SIG-M5 treated with dmso at 0.1 percent for 504 hours (cell line): Measurements from ENCODE around the gene ITGA7.
A peak's percentile ranks its signal among the peaks of the same experiment; 100 is the strongest.

Experiments used
- DNase-seq: peaks from one replicate; lab custom pipeline; 2025; ENCODE audit not compliant: unreplicated experiment; lab: John Stamatoyannopoulos, UW

Gene ITGA7

DNA sequence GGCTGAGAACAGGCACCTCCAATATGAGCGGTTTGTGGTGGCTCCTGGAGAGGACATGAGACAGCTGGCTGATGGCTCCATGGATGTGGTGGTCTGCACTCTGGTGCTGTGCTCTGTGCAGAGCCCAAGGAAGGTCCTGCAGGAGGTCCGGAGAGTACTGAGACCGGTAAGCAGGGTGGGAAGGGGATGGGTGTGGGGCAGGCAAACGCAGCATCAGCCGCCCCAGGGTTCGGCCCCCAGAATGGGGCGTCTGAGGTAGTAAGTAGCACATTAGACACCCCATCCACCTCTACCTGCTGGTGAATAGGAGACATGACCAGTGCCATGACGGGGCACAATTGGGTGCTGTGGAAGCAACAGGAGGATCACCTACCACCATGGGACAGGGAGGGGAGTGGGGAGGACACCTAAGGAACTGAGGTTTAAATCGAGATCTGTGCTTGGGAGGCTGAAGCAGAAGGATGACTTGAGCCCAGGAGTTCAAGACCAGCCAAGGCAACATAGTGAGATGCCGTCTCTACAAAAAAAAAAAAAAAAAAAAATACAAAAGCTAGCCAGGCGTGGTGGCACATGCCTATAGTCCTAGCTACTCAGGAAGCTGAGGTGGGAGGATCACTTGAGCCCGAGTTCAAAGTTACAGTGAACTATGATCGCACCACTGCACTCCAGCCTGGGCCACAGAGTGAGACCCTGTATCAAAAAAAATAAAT is 25.5 kb downstream of the ITGA7 start:
- DNase-seq, result no peak

- DNase-seq, result peak; percentile 80
Measured at GRCh38 chr12:55681142-55682077, 26.3 kb downstream of the ITGA7 start.

- DNase-seq, result no peak
Measured at GRCh38 chr12:55679691-55680090, 28.0 kb downstream of the ITGA7 start.

GRCh38 chr12:55676707-55677106 is 31.0 kb downstream of the ITGA7 start:
- peak; percentile 96 for DNase-seq

GRCh38 chr12:55675666-55676065 is 32.0 kb downstream of the ITGA7 start:
- no peak for DNase-seq

GRCh38 chr12:55673638-55674037 is 34.1 kb downstream of the ITGA7 start:
- peak; percentile 96 for DNase-seq

GRCh38 chr12:55671746-55672145 is 36.0 kb downstream of the ITGA7 start:
- DNase-seq, result no peak

GRCh38 chr12:55670276-55670675 is 37.4 kb downstream of the ITGA7 start:
- DNase-seq, result no peak

DNA sequence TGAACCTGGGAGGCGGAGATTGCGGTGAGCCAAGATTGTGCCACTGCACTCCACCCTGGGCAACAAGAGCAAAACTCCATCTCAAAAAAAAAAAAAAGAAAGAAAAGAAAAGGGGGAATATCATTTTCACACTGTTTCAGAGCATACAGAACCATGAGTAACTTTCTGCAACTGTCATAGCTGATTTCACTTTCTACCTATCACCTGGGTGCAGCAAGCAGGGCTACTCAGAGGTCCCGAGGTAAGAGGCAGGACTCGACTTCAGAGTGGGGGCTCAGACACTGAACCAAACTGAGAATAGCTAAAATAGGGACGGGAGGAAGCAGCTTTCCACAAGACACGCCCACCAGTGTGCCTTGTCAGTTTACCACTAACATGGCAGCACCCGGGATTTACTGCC is 41.2 kb downstream of the ITGA7 start:
- DNase-seq, result no peak

DNA sequence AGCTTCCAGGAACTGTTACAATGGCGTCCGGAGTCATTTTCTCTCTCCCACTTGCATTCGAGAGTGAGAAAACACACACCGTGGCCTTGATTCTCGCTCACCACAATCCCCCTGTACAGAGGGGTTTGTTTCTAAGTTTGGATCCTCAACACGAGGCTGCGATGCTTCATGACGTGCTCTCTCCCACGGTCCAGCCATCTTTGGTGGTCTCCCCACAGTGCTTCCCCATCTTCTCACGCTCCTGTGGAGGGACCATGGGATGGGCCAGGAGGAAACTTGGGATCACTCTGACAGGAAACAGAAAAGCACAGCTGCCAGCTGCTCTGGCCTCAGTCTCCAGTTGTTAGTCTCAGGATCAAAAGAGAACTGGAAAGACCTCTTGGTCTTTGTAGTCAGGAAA is 42.9 kb downstream of the ITGA7 start:
- DNase-seq, result no peak

DNA sequence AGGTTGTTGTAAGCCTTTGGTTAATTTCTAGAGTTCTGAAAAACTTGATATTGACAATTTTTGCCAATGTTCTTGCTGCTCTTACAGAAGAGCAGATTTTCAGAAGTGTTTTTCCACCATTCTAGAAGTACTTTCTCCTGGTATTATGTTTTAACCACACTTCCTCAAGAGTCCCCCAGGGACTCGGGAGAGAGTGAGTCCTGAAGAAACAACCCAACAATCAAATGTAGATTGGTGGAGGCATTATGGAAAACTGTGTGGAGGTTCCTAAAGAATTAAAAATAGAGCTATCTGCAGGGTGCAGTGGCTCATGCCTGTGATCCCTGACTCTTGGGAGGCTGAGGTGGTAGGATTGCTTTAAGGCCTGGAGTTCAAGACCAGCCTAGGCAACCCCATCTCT is 44.3 kb downstream of the ITGA7 start:
- no peak for DNase-seq

GRCh38 chr12:55659486-55660385 is 48.0 kb downstream of the ITGA7 start:
- DNase-seq, result peak; percentile 22

DNA sequence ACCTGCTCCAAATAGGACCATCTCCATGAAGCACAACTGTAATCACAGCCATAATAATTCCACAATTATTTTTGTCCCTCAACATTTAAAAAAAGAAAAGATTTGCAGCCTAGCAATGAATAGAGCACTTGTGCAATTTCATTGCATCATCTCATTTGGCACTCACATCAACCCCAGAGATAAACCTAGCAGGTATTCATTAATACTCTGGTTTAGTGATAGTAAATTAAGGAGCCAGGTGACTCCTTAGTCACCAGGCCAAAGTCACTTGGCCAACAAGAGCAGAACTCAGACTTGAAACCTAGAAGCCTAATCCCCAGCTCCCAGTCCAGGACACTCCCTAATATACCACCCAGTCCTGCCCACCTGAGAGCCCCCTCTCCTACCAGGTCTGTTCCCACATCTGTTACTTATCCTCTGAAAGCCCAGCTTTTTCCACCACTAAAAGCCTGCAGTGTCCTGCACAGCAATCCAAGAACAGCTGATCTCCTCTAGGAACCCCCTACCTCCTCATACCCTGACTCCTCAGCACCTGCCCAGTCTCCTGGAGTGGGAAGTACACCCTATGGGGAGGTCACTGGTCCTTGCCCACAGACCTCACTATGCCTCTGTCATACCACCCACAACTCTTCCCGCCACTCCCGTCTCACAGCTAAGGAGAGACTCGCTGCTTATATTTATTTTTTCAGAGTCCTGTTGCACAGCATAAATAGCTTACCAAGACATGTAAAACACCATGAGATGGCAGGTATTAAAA is 48.9 kb downstream of the ITGA7 start:
- DNase-seq, result no peak

- DNase-seq, result no peak
Measured at GRCh38 chr12:55658212-55658611, 49.5 kb downstream of the ITGA7 start.

DNA sequence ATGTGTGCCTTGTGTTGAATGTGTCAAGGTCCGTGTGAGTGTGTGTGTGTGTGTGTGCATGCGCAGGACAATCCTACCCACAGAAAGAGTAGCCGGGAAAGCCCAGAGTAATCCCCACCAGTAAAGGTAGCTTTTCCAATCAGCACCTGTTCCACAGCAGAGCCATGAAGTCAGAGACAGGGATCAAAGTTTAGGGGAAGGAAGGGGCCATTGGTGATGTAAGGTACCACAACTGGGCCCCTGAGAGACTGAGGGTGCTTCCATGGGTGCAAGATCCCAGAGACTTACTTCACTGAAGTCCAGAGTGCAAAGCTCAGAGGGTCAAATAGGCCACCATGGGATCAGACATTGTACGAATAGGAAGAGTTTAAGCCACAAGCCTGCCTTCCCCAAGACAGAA is 50.5 kb downstream of the ITGA7 start:
- no peak for DNase-seq

DNA sequence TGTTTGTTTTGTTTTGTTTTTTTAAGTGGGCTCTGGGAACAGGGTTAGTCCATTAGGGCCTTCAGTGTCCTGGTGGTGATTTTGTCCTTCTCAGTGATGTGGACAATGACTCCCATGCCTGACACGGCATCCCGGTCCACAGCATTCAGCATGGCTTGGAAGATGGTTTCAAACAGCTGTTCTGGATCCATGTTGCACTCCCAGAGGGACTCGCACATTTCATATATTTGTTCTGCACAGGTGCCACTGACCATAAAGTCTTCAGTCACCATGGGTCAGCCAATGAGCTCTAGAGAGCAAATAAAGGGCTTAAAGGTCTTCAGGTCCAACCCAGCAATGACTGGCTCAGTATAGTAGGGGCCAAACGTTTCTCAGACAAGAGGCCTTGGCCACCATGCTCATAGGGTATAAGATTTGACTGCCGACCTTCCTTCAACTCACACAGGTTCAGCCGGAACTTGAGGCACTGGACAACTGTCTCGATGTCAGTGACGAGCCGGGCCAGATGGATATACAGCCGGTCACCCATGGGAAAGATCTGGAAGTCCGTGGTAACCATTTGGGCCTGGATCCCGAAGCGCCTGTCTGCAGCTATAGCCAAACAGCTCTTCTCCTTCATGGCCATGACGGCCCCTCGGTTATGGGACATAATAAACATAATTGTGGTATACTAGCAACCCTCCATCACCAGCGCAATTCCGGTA is 53.0 kb downstream of the ITGA7 start:
- DNase-seq, result no peak

DNA sequence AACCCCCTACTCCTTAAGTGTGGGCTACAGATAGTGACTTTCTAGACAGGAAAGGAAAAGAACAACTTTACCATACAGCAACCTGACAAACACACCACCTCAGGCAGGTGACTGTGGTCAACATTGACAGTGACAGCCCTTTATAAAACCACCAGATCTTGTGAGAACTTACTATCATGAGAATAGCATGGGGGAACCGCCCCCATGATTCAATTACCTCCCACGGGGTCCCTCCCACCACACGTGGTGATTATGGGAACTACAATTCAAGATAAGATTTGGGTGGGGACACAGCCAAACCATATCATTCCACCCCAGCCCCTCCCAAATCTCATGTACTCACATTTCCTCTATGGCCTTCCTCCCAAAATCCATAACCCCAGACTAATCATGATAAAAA is 54.7 kb downstream of the ITGA7 start:
- DNase-seq, result no peak

GRCh38 chr12:55652352-55652751 is 55.4 kb downstream of the ITGA7 start:
- no peak for DNase-seq

DNA sequence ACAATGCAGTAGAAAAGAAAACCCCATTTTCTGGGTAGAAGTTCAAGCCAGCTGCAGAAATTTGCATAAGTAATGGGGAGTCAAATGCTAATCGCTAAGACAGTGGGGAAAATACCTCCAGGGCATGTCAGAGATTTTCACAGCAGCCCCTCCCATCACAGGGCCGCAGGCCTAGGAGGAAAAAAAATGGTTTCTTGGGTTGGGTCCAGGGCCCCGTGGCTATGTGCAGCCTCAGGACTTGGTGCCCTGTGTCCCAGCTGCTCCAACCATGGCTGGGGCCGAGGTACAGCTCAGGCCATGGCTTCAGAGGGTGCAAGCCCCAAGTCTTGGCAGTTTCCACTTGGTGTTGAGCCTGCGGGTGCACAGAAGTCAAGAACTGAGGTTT is 56.4 kb downstream of the ITGA7 start:
- no peak for DNase-seq
